BLaER1 treated with 17β-estradiol and CSF1 and Interleukin-3, amounts not matched to agents 10 nM and 100 nM (cell line): ENCODE measurements around the gene MBNL3.

Experiments
- H3K27ac ChIP-seq, 11 experiments: shearing (Covaris generic); formaldehyde crosslinking; 2 replicates each; pipeline ENCODE4 v1.8.1; 2022
- H3K27me3 ChIP-seq, 11 experiments: shearing (Covaris generic); formaldehyde crosslinking; 2 replicates each; pipeline ENCODE4 v1.8.1; 2022
- H3K36me3 ChIP-seq, 11 experiments: shearing (Covaris generic); formaldehyde crosslinking; 2 replicates each; pipeline ENCODE4 v1.8.1; 2022
- H3K4me1 ChIP-seq, 10 experiments: shearing (Covaris generic); formaldehyde crosslinking; 2 replicates each; pipeline ENCODE4 v1.8.1; 2022
- H3K4me2 ChIP-seq, 11 experiments: shearing (Covaris generic); formaldehyde crosslinking; 2 replicates each; pipeline ENCODE4 v1.8.1; 2022
- H3K4me3 ChIP-seq, 10 experiments: shearing (Covaris generic); formaldehyde crosslinking; 2 replicates each; pipeline ENCODE4 v1.8.1; 2022
- H3K9ac ChIP-seq, 11 experiments: shearing (Covaris generic); formaldehyde crosslinking; 2 replicates each; pipeline ENCODE4 v1.8.1; 2022
- H3K9me3 ChIP-seq, 11 experiments: shearing (Covaris generic); formaldehyde crosslinking; replicated peaks in 1 of 11; 2 replicates each; pipeline ENCODE4 v1.8.1; 2022
- H4K20me1 ChIP-seq, 11 experiments: shearing (Covaris generic); formaldehyde crosslinking; 2 replicates each; pipeline ENCODE4 v1.8.1; 2022
- Cebpa-rat ChIP-seq, 11 experiments: shearing (Covaris generic); IDR thresholded peaks; 2 replicates each; pipeline ENCODE4 v1.8.1; 2022

MBNL3 gene

GRCh38 chrX:132488819-132489577 lies at the start of gene MBNL3:
Gene MBNL3 (minus strand): TSS chrX:132489038. CDS start chrX:132439611, 49,427 bp downstream.
- Histone ChIP-seq H3K4me2 (peak within 1 kb of the TSS; percentile 69 to 85 (median 78)), H4K20me1 (no peaks in the 10 kb centered on the region; a peak in 1 of 22 replicates), H3K36me3 (no peaks in the 10 kb centered on the region; a peak in 3 of 22 replicates), H3K4me1 (peaks cover 30 to 50% (median 43%) of the 10 kb centered on the region in 10 experiments), H3K9me3 (peaks cover 0 to 19% (median 0%) of the 10 kb centered on the region in 11 experiments; a peak in 7 of 22 replicates), H3K27ac (peak within 1 kb of the TSS; percentile 62 to 98 (median 97)), H3K4me3 (peak within 1 kb of the TSS; percentile 61 to 76 (median 71)), H3K9ac (peak within 1 kb of the TSS; percentile 79 to 99 (median 96)), H3K27me3 (peaks cover 82 to 97% (median 93%) of the 10 kb centered on the region in 11 experiments)
- TF ChIP-seq Cebpa-rat (IDR thresholded peaks at IDR 0.05), result no peak

DNA sequence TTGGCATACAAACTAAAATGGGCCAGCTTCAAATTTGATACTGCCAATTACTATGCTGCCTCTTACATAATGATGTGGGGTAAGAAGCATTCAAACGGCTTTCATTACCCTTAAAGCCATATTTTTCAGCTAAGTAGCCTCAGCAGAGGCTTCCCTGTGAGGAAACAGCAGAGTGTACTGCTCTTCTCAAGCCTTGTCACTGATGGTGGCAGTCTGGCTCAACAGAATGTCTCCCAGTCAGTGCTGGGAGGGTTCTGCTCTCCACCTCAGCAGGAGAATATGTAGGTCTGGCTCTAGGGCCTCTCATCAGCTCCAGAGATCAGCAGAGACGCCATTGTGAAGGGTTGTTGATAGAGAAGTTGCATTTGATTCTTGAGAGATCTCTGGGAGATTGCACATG lies 44.6 kb upstream of the MBNL3 start:
- Histone ChIP-seq H3K9ac (no peak overlapping the region), H3K4me2 (no peak overlapping the region), H3K27me3 (peaks cover 90 to 98% (median 96%) of the 10 kb centered on the region in 11 experiments), H3K4me3 (no peak overlapping the region), H3K9me3 (peaks cover 0 to 9% (median 0%) of the 10 kb centered on the region in 11 experiments; a peak in 2 of 22 replicates), H3K36me3 (no peaks in the 10 kb centered on the region), H3K27ac (no peak overlapping the region), H4K20me1 (no peaks in the 10 kb centered on the region; a peak in 2 of 22 replicates), H3K4me1 (no peaks in the 10 kb centered on the region)
- TF ChIP-seq Cebpa-rat (IDR thresholded peaks at IDR 0.05), result no peak

DNA sequence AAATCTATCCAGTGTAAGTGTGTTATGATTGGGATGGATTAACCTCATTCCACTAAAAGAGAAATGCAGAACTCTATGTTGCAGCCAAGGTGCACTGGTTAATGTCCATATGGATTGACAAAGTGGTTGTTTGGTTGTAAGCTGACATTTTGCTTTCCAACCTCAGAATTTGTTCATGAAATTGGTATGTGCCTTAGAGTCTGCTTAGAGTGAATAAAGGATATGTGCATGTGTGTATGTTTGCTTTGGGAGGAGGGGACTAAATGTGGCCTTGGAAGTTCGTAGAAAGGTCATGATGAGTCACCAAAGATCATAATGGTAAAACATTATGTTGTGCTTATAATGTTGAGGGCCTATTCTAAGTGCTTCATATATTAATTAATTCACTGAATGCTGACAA lies 44.1 kb upstream of the MBNL3 start:
- Histone ChIP-seq H3K9ac (no peak overlapping the region), H3K36me3 (no peaks in the 10 kb centered on the region), H3K4me3 (no peak overlapping the region), H3K9me3 (peaks cover 0 to 14% (median 0%) of the 10 kb centered on the region in 11 experiments; a peak in 2 of 22 replicates), H3K27me3 (peaks cover 90 to 98% (median 96%) of the 10 kb centered on the region in 11 experiments), H4K20me1 (no peaks in the 10 kb centered on the region; a peak in 2 of 22 replicates), H3K4me2 (no peak overlapping the region), H3K4me1 (no peaks in the 10 kb centered on the region), H3K27ac (no peak overlapping the region)
- TF ChIP-seq Cebpa-rat (IDR thresholded peaks at IDR 0.05), result no peak

DNA sequence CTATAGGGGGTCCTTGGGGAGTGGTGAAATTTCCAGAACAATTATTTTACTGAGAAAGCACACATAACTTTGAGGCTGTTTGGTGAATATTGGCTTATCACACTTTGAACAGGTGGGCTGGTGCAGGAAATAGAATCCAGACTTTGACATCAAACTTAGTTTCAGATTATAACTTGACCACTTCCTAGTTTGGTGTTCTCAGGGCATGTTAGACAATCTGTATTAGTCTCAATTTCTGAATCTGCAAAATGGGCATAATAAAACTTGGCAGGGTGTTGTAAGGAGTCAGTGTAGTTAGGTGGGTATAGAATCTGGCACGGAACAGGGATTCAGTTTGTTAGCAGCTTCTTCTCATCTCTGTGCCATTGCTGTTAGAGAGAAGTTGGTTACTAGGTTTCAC lies 43.3 kb upstream of the MBNL3 start:
- no peak overlapping the region for H3K9ac ChIP-seq
- no peak for TF ChIP-seq Cebpa-rat (IDR thresholded peaks at IDR 0.05)

DNA sequence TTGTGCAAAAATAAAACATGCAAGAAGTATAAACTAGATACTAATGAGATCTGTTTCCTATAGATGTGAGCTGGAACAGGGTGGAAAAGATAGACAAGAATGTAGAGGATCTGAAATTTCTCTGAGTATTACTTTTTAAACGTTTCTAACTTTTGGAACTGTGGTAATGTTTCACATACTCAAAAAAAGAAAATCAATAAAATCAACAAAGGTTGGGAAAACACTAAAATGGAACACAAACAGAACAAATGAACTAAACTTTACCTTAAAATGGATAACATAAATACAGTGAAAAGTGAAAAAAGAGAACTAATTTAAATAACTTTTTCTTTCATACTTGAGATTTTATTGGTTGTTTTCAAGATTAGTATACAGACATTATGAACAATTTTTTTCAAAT lies 32.0 kb upstream of the MBNL3 start:
- no peak overlapping the region for H3K4me3 ChIP-seq
- TF ChIP-seq Cebpa-rat (IDR thresholded peaks at IDR 0.05), result no peak
- H3K27ac ChIP-seq, result no peak overlapping the region
- H3K9ac ChIP-seq, result no peak overlapping the region
- H3K36me3 ChIP-seq, result no peaks in the 10 kb centered on the region
- no peaks in the 10 kb centered on the region; a peak in 1 of 22 replicates for H4K20me1 ChIP-seq
- H3K4me2 ChIP-seq, result no peak overlapping the region
- H3K9me3 ChIP-seq, result no peaks in the 10 kb centered on the region
- no peaks in the 10 kb centered on the region for H3K4me1 ChIP-seq
- H3K27me3 ChIP-seq, result peaks cover 86 to 100% (median 98%) of the 10 kb centered on the region in 11 experiments

More for the DNA sequence above, 43.3 kb upstream of the MBNL3 start:
- H3K9me3 ChIP-seq, result peaks cover 0 to 17% (median 0%) of the 10 kb centered on the region in 11 experiments; a peak in 2 of 22 replicates
- H4K20me1 ChIP-seq, result no peaks in the 10 kb centered on the region; a peak in 2 of 22 replicates
- no peak overlapping the region for H3K4me3 ChIP-seq
- H3K4me2 ChIP-seq, result no peak overlapping the region
- no peak overlapping the region for H3K27ac ChIP-seq
- no peaks in the 10 kb centered on the region for H3K36me3 ChIP-seq
- peaks cover 92 to 98% (median 97%) of the 10 kb centered on the region in 11 experiments for H3K27me3 ChIP-seq
- no peaks in the 10 kb centered on the region for H3K4me1 ChIP-seq

DNA sequence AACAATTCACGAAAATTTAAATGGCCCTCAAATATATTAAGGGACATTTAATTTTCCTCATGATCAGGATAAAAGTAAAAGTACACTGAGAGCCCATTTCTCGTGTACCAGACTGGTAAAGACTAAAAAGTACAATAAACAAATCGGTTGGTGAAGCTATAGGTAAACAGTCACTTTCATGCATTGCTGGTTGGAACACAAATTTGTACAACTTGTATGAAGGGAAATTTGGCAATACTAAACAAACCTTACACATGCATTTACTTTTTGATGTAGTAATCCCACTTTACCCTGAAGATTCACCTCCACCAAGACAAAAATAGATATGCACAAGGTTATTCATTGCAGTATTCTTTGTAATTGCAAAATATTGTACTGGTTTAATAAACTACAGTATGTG lies 31.4 kb upstream of the MBNL3 start:
- H4K20me1 ChIP-seq, result no peaks in the 10 kb centered on the region; a peak in 1 of 22 replicates
- H3K9ac ChIP-seq, result no peak overlapping the region
- no peaks in the 10 kb centered on the region for H3K9me3 ChIP-seq
- H3K27ac ChIP-seq, result no peak overlapping the region
- H3K4me2 ChIP-seq, result no peak overlapping the region
- H3K4me3 ChIP-seq, result no peak overlapping the region
- H3K27me3 ChIP-seq, result peaks cover 86 to 100% (median 98%) of the 10 kb centered on the region in 11 experiments
- H3K4me1 ChIP-seq, result no peaks in the 10 kb centered on the region
- H3K36me3 ChIP-seq, result no peaks in the 10 kb centered on the region
- no peak for TF ChIP-seq Cebpa-rat (IDR thresholded peaks at IDR 0.05)

GRCh38 chrX:132518401-132518800 lies 29.6 kb upstream of the MBNL3 start:
- Histone ChIP-seq H3K27ac (no peak overlapping the region), H3K9me3 (no peaks in the 10 kb centered on the region), H4K20me1 (no peaks in the 10 kb centered on the region; a peak in 1 of 22 replicates), H3K9ac (no peak overlapping the region), H3K4me3 (no peak overlapping the region), H3K4me2 (no peak overlapping the region), H3K4me1 (no peaks in the 10 kb centered on the region), H3K36me3 (no peaks in the 10 kb centered on the region), H3K27me3 (peaks cover 77 to 98% (median 94%) of the 10 kb centered on the region in 11 experiments)
- no peak for TF ChIP-seq Cebpa-rat (IDR thresholded peaks at IDR 0.05)

DNA sequence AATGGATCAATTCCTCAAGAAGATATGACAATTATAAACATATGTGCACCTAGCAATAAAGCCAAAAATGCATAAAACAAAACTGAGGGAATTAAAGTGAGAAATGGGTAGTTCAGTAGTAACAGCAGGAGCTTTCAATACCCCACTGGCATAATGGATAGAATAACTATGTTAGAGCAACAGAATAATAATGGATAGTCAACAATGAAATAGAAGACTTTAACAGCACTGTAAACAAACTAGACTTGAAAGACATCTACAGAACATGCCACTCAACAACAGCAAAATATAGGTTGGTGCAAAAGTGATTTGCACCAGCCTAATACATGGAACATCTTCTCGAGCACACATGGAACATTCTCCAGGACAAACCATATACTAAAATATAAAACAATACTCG lies 20.0 kb upstream of the MBNL3 start:
- Histone ChIP-seq H3K27me3 (peaks cover 91 to 100% (median 96%) of the 10 kb centered on the region in 11 experiments), H3K4me3 (no peak overlapping the region), H3K4me1 (no peaks in the 10 kb centered on the region), H3K9me3 (peaks cover 0 to 6% (median 0%) of the 10 kb centered on the region in 11 experiments; a peak in 2 of 22 replicates), H3K4me2 (no peak overlapping the region), H3K27ac (no peak overlapping the region), H4K20me1 (no peaks in the 10 kb centered on the region; a peak in 1 of 22 replicates), H3K36me3 (no peaks in the 10 kb centered on the region), H3K9ac (no peak overlapping the region)
- TF ChIP-seq Cebpa-rat (IDR thresholded peaks at IDR 0.05), result no peak

DNA sequence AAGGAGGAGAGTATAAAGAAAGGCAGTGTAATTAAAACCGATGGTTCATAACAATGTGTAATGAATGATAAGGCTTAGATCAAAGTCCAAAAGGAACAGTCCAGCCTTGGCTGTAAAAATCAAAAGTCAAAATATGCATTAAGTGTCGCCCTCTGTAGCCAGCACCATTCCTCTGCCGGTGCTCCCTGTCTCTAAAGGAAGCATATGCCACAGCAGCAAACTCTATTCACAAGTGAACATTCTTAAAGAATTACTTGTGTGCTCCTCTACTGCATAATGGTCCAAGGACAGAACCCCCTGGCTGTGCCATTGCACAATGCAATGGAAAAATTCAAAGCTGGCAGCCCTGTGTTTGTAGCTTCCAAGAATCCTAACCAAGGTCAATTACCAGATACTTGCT lies 16.3 kb upstream of the MBNL3 start:
- H3K4me2 ChIP-seq, result no peak overlapping the region
- H3K27ac ChIP-seq, result no peak overlapping the region
- H3K36me3 ChIP-seq, result no peaks in the 10 kb centered on the region
- H3K27me3 ChIP-seq, result peaks cover 86 to 92% (median 88%) of the 10 kb centered on the region in 11 experiments
- TF ChIP-seq Cebpa-rat (IDR thresholded peaks at IDR 0.05), result no peak
- H3K4me3 ChIP-seq, result no peak overlapping the region
- H3K9me3 ChIP-seq, result peaks cover 0 to 4% (median 0%) of the 10 kb centered on the region in 11 experiments; a peak in 1 of 22 replicates
- no peaks in the 10 kb centered on the region for H3K4me1 ChIP-seq
- no peak overlapping the region for H3K9ac ChIP-seq
- no peaks in the 10 kb centered on the region; a peak in 1 of 22 replicates for H4K20me1 ChIP-seq
